GM12874 (cell line): Measurements from ENCODE around the gene EVC2.

Experiments
- CTCF ChIP-seq: IDR thresholded peaks from 2 replicates; pipeline ENCODE4 v1.5.1; 2011; ENCODE audit warnings: low read depth, mild to moderate bottlenecking, control low read depth, low read length, moderate library complexity; ENCODE audit not compliant: insufficient read depth

Gene EVC2

GRCh38 chr4:5524446-5525299 is 183.7 kb downstream of the EVC2 start:
- no peak for TF ChIP-seq CTCF

- TF ChIP-seq CTCF: no peak
Observed at GRCh38 chr4:5517372-5517771, 191.0 kb downstream of the EVC2 start.

GRCh38 chr4:5515646-5516045 is 192.7 kb downstream of the EVC2 start:
- no peak for TF ChIP-seq CTCF
